GM23338 (cell line): ENCODE measurements around the gene GRWD1. TPM values are rescaled to one million over a fixed set of nuclear protein-coding genes. Genes with fewer than 3 reads are reported as not detected.

ENCODE experiments used
- ATAC-seq: fragments of 200-7000 bp; cut with Tn5 transposase; 3 replicates; pipeline ENCODE4 v1.9.1; 2020
- DNase-seq: peaks from one replicate; pipeline ENCODE4 v3.0.0-alpha.2; 2015; ENCODE audit warnings: low spot score
- H2AFZ ChIP-seq: fragments of 200-600 bp; sonication (generic); 2 replicates; pipeline ENCODE4 v1.8.0; 2016; ENCODE audit warnings: antibody characterized with exemption, mild to moderate bottlenecking, moderate library complexity
- H3F3A ChIP-seq: fragments of 200-600 bp; sonication (generic); replicated peaks from 2 replicates; pipeline ENCODE4 v1.8.0; 2017; ENCODE audit warnings: antibody characterized with exemption, mixed run types, low read depth
- H3K27ac ChIP-seq: fragments of 200-600 bp; sonication (generic); 2 replicates; pipeline ENCODE4 v1.6.1; 2016; ENCODE audit warnings: low read depth
- H3K27me3 ChIP-seq: fragments of 200-600 bp; sonication (generic); 2 replicates; pipeline ENCODE4 v1.8.0; 2016; ENCODE audit warnings: mild to moderate bottlenecking, mixed run types, moderate library complexity; ENCODE audit not compliant: insufficient read depth
- H3K36me3 ChIP-seq: fragments of 200-600 bp; sonication (generic); 2 replicates; pipeline ENCODE4 v1.8.0; 2016; ENCODE audit warnings: mild to moderate bottlenecking; ENCODE audit not compliant: insufficient read depth
- H3K4me1 ChIP-seq: fragments of 200-600 bp; sonication (generic); 2 replicates; pipeline ENCODE4 v1.8.0; 2016; ENCODE audit warnings: mild to moderate bottlenecking, moderate library complexity; ENCODE audit not compliant: insufficient read depth
- H3K4me2 ChIP-seq: fragments of 200-600 bp; sonication (generic); 2 replicates; pipeline ENCODE4 v1.7.1; 2017; ENCODE audit warnings: mixed run types
- H3K4me3 ChIP-seq: fragments of 200-600 bp; sonication (generic); 2 replicates; pipeline ENCODE4 v1.6.1; 2016; ENCODE audit warnings: mixed run types
- H3K79me2 ChIP-seq: fragments of 200-600 bp; sonication (generic); replicated peaks from 2 replicates; pipeline ENCODE4 v1.8.0; 2017; ENCODE audit warnings: mild to moderate bottlenecking; ENCODE audit not compliant: insufficient read depth
- H3K9me2 ChIP-seq: fragments of 200-600 bp; sonication (generic); 2 replicates; pipeline ENCODE4 v1.8.0; 2017; ENCODE audit not compliant: insufficient read depth
- H4K20me1 ChIP-seq: fragments of 200-600 bp; sonication (generic); replicated peaks from 2 replicates; pipeline ENCODE4 v1.8.0; 2017; ENCODE audit warnings: mild to moderate bottlenecking; ENCODE audit not compliant: insufficient read depth
- H3K27ac Mint-ChIP-seq: 2 replicates; pipeline ENCODE4 v1.8.0; 2020; ENCODE audit warnings: inconsistent platforms, mild to moderate bottlenecking, moderate library complexity, mixed read lengths
- H3K27me3 Mint-ChIP-seq: 3 replicates; pipeline ENCODE4 v1.8.0; 2022; ENCODE audit warnings: low read depth, mild to moderate bottlenecking, moderate library complexity, mixed read lengths, inconsistent platforms; ENCODE audit not compliant: insufficient read depth, poor library complexity
- H3K36me3 Mint-ChIP-seq: 3 replicates; pipeline ENCODE4 v1.8.0; 2021; ENCODE audit warnings: low read depth, mild to moderate bottlenecking, inconsistent platforms, moderate library complexity, mixed read lengths
- H3K4me1 Mint-ChIP-seq: 3 replicates; pipeline ENCODE4 v1.8.0; 2020; ENCODE audit warnings: mild to moderate bottlenecking, inconsistent platforms, mixed read lengths
- H3K4me3 Mint-ChIP-seq: 3 replicates; pipeline ENCODE4 v1.8.0; 2021; ENCODE audit warnings: moderate library complexity, mild to moderate bottlenecking, inconsistent platforms, mixed read lengths
- H3K9me3 Mint-ChIP-seq: 3 replicates; pipeline ENCODE4 v1.8.0; 2020; ENCODE audit warnings: moderate library complexity, mild to moderate bottlenecking, inconsistent platforms, mixed read lengths
- CREB1 ChIP-seq: fragments of 250-450 bp; sonication (Bioruptor Pico); IDR thresholded peaks from 2 replicates; pipeline ENCODE4 v1.5.0; 2020; ENCODE audit warnings: low read depth, mild to moderate bottlenecking, moderate library complexity
- CTCF ChIP-seq, 2 experiments: fragments of 200-600 bp in 1 of 2; sonication (generic) in 1 of 2; conservative IDR thresholded peaks; 2 replicates each; pipeline versions ENCODE4 v1.5.1 to v1.6.1; 2016 to 2017; ENCODE audit warnings: antibody characterized with exemption in 2 of 2, low read depth in 2 of 2, mild to moderate bottlenecking in 2 of 2, moderate library complexity in 1 of 2
- EZH2 ChIP-seq: fragments of 200-600 bp; sonication (generic); IDR thresholded peaks from one replicate; pipeline ENCODE4 v1.8.0; 2017; ENCODE audit warnings: antibody characterized with exemption, mild to moderate bottlenecking, low read depth; ENCODE audit not compliant: unreplicated experiment
- EZH2phosphoT487 ChIP-seq: fragments of 200-600 bp; sonication (generic); IDR thresholded peaks from one replicate; pipeline ENCODE4 v1.8.1; 2018; ENCODE audit warnings: antibody characterized with exemption; ENCODE audit not compliant: unreplicated experiment
- JUNB ChIP-seq: IDR thresholded peaks from one replicate; pipeline ENCODE4 v1.6.1; 2016; ENCODE audit warnings: antibody characterized with exemption; ENCODE audit not compliant: unreplicated experiment
- NANOG ChIP-seq: IDR thresholded peaks from 2 replicates; pipeline ENCODE4 v1.6.1; 2016; ENCODE audit warnings: antibody characterized with exemption, borderline replicate concordance
- POLR2AphosphoS5 ChIP-seq: IDR thresholded peaks from 2 replicates; pipeline ENCODE4 v1.6.1; 2016; ENCODE audit warnings: antibody characterized with exemption, low read depth
- REST ChIP-seq: IDR thresholded peaks from one replicate; pipeline ENCODE4 v1.6.1; 2018; ENCODE audit warnings: antibody characterized with exemption; ENCODE audit not compliant: unreplicated experiment
- STAT1 ChIP-seq: IDR thresholded peaks from one replicate; pipeline ENCODE4 v1.6.1; 2016; ENCODE audit warnings: antibody characterized with exemption; ENCODE audit not compliant: unreplicated experiment
- ZNF114 ChIP-seq: fragments of 250-450 bp; sonication (Bioruptor Pico); IDR thresholded peaks from 2 replicates; pipeline ENCODE4 v1.5.0; 2020; ENCODE audit warnings: mild to moderate bottlenecking, moderate library complexity
- ZNF331 ChIP-seq: fragments of 250-450 bp; sonication (Bioruptor Pico); IDR thresholded peaks from 2 replicates; pipeline ENCODE4 v1.5.0; 2020; ENCODE audit warnings: low read depth, mild to moderate bottlenecking, moderate library complexity
- polyA plus RNA-seq: library from polyadenylated mRNA; unstranded; fragments of >200 nt; fragmentation: Nextera tagmentation; extraction: Ambion mirVana; gene quantifications from 2 replicates; pipeline ENCODE4 v1.2.1, GENCODE V29; 2016
- total RNA-seq: library from RNA; depleted of rRNA; stranded (reverse); fragments of >200 nt; shearing (Covaris generic); gene quantifications from 2 replicates; pipeline ENCODE4 v1.2.3, GENCODE V29; 2014

Gene GRWD1
- total and polyA plus RNA-seq, 2 experiments from 2014 or later: 23.2 to 58.0 TPM

GRCh38 chr19:48458016-48458415 lies 12.2 kb downstream of the GRWD1 start:
- Mint-ChIP-seq H3K9me3 (peaks cover 2% of the 10 kb centered on the region; the same call in 1 of the 3 replicates), H3K4me1 (peaks cover 2% of the 10 kb centered on the region; the same call in 2 of the 3 replicates), H3K27me3 (no peaks in the 10 kb centered on the region), H3K27ac (no peak overlapping the region), H3K36me3 (peaks cover 47% of the 10 kb centered on the region), H3K4me3 (no peak overlapping the region)
- ATAC-seq: no peak
- Histone ChIP-seq H3K4me2 (no peak overlapping the region), H3K4me3 (no peak overlapping the region), H4K20me1 (peaks cover 6% of the 10 kb centered on the region), H3K9me2 (no peaks in the 10 kb centered on the region), H3K27ac (no peak overlapping the region), H3K79me2 (no peaks in the 10 kb centered on the region), H3K36me3 (peaks cover 3% of the 10 kb centered on the region; the same call in 1 of the 2 replicates), H2AFZ (no peak overlapping the region), H3F3A (peaks cover 2% of the 10 kb centered on the region), H3K27me3 (no peaks in the 10 kb centered on the region), H3K4me1 (peaks cover 3% of the 10 kb centered on the region; the same call in 1 of the 2 replicates)
- DNase-seq: no peak
- TF ChIP-seq JUNB (no peak), CREB1 (CRISPR knock-in tag) (no peak), EZH2phosphoT487 (no peak), STAT1 (no peak), EZH2 (no peak), POLR2AphosphoS5 (no peak), ZNF114 (CRISPR knock-in tag) (no peak), ZNF331 (no peak), CTCF (conservative IDR thresholded peaks at IDR 0.05; ENCODE audit: low read depth in 2 of 2) (no peak)

- no peaks in the 10 kb centered on the region; the same call in none of the 2 replicates for H3F3A ChIP-seq
- H3K4me1 ChIP-seq: peaks cover 3% of the 10 kb centered on the region; the same call in 1 of the 2 replicates
- Mint-ChIP-seq H3K4me1 (peaks cover 2% of the 10 kb centered on the region; the same call in 2 of the 3 replicates), H3K36me3 (peaks cover 21% of the 10 kb centered on the region; the same call in 2 of the 3 replicates), H3K27ac (no peak overlapping the region), H3K4me3 (no peak overlapping the region), H3K27me3 (no peaks in the 10 kb centered on the region), H3K9me3 (peaks cover 5% of the 10 kb centered on the region; the same call in 2 of the 3 replicates)
- H3K4me2 ChIP-seq: no peak overlapping the region
- no peak overlapping the region for H2AFZ ChIP-seq
- DNase-seq (no peak), ATAC-seq (peak; percentile 26)
- no peaks in the 10 kb centered on the region for H3K36me3 ChIP-seq
- peaks cover 8% of the 10 kb centered on the region; the same call in 1 of the 2 replicates for H3K9me2 ChIP-seq
- no peak overlapping the region for H3K27ac ChIP-seq
- H3K79me2 ChIP-seq: no peaks in the 10 kb centered on the region
- H4K20me1 ChIP-seq: no peaks in the 10 kb centered on the region; the same call in 1 of the 2 replicates
- H3K4me3 ChIP-seq: no peak overlapping the region
- no peaks in the 10 kb centered on the region for H3K27me3 ChIP-seq
- TF ChIP-seq CREB1 (CRISPR knock-in tag): no peak
- TF ChIP-seq EZH2: no peak
- TF ChIP-seq POLR2AphosphoS5: no peak
- no peak for TF ChIP-seq ZNF114 (CRISPR knock-in tag)
- no peak for TF ChIP-seq NANOG
- no peak for TF ChIP-seq REST
- TF ChIP-seq JUNB: no peak
- no peak for TF ChIP-seq ZNF331
- no peak for TF ChIP-seq STAT1
Measured at GRCh38 chr19:48461651-48461981, 15.8 kb downstream of the GRWD1 start.
